Dedifferentiated amniotic fluid mesenchymal stem cell (primary cell): Measurements from ENCODE around the gene KRT36.

Experiments used
- DNase-seq: peaks from one replicate; pipeline ENCODE4 v3.0.0-alpha.2; 2016; ENCODE audit errors: extremely low spot score

Gene KRT36

GRCh38 chr17:41521574-41522261 is 32.0 kb upstream of the KRT36 start:
- DNase-seq, result peak; percentile 55

GRCh38 chr17:41520821-41521521 is 31.3 kb upstream of the KRT36 start:
- no peak for DNase-seq

- DNase-seq, result no peak
Observed at GRCh38 chr17:41519501-41520224, 30.0 kb upstream of the KRT36 start.

- DNase-seq, result no peak
Observed at GRCh38 chr17:41518789-41519449, 29.2 kb upstream of the KRT36 start, which contains the start of gene KRT15. TSS of gene KRT15 (minus strand) at chr17:41518890. CDS start at chr17:41518827, 63 bp downstream.

- no peak for DNase-seq
Observed at GRCh38 chr17:41518031-41518430, 28.3 kb upstream of the KRT36 start.

GRCh38 chr17:41516830-41517283 is 27.1 kb upstream of the KRT36 start:
- no peak for DNase-seq

GRCh38 chr17:41516147-41516829 is 26.6 kb upstream of the KRT36 start:
- no peak for DNase-seq

DNA sequence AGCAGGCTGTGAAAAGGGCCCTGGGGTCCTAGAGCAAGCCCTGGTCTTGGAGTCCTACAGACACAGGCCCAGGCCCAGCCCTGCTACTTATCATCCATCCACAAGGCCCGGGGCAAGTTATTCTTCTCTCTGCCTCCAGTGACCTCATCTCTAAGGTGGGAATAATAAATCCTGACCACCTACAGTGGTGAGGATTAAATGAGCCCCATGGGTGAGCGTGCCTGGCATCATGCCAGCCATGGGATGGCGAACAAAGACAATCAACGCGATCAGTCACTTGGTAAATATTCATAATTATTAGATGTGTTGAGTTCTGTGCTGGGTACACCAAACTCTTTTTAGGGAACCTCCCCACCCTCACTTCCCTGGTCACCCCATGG is 23.4 kb upstream of the KRT36 start:
- DNase-seq, result no peak

- no peak for DNase-seq
Observed at GRCh38 chr17:41512546-41513167, 22.9 kb upstream of the KRT36 start.

DNA sequence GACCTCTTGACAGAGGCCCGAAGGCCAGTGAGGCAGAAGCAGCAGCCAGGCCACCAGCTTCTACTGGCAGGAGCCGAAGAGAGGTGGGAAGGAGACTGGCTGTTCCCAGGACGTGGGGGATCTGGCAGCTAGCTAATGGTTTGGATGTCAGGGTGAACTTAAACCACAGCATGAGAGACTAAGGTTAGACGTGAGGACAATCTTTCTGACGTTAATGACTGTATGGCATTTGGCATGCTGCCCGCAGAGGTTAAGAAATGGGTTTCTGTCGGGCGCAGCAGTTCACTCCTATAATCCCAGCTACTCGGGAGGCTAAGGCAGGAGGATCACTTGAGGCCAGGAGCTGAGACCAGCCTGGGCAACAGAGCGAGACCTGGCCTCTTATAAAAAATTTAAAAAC is 22.0 kb upstream of the KRT36 start:
- no peak for DNase-seq

GRCh38 chr17:41511116-41511515 is 21.4 kb upstream of the KRT36 start:
- no peak for DNase-seq

- no peak for DNase-seq
Observed at GRCh38 chr17:41510251-41511065, 20.7 kb upstream of the KRT36 start.

DNA sequence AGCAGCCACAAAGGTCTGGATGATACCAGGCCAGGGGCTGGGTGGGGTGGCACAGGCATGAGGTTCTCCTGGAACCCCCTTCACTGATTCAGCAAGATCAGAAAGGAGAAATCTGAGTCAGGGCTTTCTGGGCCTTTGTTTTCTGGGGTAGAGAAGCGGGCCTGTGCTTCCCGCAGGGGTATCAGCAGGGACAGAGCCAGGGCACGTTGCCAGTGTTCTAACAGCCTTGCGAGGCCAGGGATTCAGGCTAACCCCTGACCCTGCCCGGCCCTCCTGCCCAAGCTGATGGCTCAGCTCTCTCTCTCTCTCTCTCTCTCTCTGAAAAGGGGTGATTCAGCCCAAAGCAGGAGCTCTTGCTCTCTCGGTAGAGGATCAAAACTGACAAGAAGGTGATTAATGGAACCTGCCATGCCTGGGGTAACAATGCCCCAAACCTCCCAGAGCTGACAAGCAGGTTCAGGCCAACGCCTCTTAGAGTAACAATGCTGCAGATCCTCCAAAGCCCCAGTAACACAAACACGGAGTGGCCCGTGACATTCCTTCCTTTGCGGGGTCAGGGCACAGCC is 17.7 kb upstream of the KRT36 start:
- no peak for DNase-seq

DNA sequence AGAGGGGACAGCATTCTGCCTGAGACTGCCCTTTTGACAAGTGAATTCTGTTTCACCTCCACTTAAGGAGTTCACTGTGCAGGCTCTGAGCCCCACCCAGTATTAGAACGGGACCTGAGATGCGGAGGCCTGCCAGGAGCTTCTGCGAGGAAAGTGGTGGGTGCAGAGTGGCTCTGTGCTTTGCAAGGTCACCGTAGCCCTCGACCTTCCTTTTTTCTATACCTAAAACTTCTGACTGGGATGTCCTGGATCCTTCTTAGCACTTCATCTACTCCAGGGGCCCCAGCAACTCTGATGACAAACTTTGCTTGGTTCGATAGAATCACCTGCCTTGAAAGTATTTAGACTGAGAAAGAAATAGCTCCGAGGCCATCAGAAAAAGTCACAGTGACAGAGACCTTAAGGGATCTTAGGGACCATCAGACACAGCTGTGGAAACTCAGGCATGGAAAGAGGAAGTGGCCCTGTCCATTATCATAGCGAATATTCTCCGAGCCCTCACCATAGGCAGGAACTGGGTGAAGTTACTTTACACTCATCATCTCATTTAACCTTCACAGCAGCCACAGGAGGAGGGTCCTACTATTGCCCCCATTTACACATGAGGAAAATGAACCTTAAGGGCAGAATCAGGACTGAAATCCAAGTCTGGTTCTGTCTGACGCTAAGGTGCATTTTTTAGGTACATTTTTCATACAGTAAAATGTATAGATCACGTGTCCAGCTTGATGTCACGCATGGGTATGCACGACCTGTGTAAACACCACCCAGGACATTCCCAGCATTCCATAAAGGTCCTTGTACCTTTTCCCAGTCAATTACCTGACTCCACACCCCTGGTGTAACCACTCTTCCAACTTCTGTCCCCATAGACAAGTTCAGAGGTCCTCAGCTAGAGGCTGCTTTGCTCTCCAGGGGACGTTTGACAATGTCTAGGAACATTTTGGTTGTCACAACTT is 16.4 kb upstream of the KRT36 start:
- no peak for DNase-seq

- DNase-seq, result no peak
Observed at GRCh38 chr17:41505007-41505808, 15.5 kb upstream of the KRT36 start, which contains the start of gene KRT13. TSS of gene KRT13 (minus strand) at chr17:41505612. CDS start at chr17:41505550, 62 bp downstream.

- no peak for DNase-seq
Observed at GRCh38 chr17:41504246-41504977, 14.7 kb upstream of the KRT36 start.

- DNase-seq, result no peak
Observed at GRCh38 chr17:41503202-41503601, 13.5 kb upstream of the KRT36 start.
